HG03064 (cell line): ENCODE measurements around the gene RIMKLB.
"Not testable (repeated sequence)": the region's sequence is repeated elsewhere in the genome, so short reads cannot be mapped to it uniquely, and the experiment has no call there.

Experiments used
- ATAC-seq: cut with Tn5 transposase; IDR thresholded peaks from one replicate; pipeline ENCODE4 v1.9.1; 2021; ENCODE audit warnings: low read depth; ENCODE audit not compliant: unreplicated experiment

Gene RIMKLB

DNA sequence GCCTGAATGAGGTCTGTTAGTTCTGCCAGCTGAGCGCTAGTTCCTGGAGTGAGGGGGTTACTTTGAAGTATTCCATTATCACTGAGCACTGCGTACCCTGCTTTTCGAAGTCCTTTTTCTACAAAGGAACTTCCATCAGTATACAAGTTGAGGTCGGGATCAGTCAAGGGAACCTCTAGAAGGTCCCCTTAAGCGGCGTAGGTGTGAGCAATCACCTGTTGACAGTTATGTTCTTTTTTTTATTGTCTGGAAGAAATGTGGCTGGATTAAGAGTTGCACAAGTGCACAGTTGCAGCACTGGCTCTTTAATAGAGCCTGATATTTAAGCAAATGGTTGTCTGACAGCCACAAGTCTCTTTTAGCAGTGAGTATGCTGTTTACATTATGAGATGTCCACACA is 64.9 kb downstream of the RIMKLB start:
- ATAC-seq: not testable (repeated sequence)

DNA sequence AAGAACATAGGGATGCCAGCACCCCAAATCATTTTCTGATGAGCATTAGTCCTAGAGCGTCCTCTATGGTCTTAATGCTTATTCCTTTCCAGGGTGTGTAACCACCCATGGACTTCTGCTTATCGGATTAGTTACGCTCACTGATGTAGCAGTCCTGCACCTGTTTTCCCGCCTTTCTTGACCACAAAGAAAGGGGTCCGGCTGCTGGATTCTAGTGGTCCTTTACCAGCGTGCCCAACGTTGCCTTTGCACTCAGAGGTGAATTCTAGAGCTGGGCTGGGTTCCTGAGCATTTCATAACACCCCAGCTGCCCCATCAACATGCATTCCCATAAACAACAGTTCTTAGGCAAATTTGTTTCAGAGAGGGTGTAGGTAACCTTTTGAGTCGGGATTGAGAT is 68.3 kb downstream of the RIMKLB start:
- ATAC-seq: not testable (repeated sequence)

DNA sequence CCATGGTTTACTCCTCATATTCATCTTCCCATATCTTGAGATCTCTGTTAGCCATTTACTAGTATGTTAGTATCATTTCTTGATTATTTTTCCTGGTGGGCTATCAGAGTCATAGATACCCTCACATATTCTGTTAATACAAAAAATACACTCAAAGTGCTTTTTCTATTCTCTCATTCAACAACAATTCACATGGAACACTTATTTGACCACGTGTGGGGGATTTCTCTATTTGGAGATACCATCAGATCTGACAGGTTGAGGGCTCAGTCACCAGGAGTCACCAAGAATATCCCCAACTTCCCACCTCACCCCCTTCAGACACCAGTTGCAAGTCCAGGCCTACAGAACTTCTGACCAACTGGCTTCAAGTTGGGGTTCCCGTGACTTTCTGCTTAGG is 72.7 kb downstream of the RIMKLB start:
- no peak for ATAC-seq

DNA sequence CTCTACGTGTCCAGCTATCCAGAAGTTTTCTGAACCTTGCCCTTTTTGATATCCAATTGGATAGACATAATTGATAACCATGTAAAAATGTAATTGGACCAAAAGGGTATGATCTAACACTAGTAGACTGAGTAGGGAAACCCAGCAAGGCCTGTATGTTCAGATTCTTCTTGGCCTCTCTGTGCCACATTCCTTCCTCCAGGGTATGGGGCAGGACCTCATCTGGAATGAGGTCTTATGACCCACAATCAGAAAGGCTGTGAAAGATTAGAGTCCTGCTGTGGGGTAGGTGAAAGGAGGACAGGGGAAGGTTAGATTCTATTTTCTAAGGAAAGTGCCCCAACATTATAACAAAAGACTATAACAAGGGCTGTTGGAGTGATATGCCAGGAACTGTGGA is 73.3 kb downstream of the RIMKLB start:
- ATAC-seq: no peak

DNA sequence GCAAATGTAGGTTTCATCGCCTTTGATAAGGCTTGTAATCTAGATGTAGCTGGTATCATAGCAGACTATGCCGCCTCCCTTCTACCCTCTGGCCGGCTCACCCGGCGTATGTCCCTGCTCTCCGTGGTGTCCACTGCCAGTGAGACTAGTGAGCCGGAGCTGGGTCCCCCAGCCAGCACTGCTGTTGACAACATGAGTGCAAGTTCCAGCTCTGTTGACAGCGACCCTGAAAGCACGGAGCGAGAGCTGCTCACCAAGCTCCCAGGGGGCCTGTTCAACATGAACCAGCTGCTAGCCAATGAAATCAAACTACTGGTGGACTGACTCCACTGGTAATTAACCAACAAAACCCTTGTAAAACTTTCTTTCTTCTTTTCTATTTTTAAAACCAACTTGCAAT is 75.7 kb downstream of the RIMKLB start:
- no peak for ATAC-seq

DNA sequence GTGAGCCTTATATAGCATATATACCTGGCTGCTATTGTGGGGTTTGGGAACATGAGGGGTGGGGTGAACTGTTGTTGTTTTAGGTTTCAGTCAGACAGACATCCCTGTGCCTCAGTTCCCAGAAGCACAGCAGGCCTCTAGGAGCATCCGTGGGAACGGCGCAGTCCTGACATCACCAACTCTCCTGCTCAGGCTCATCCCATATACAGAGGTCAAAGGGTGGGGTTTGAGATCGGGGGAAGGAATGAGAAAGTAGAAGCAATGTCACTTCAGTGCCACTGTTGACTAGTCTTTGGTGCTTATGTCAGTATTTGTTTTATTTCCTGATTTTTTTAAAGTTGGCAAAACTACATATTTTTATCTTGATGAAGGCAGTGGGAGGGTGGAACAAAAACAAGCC is 81.5 kb downstream of the RIMKLB start:
- ATAC-seq: no peak

DNA sequence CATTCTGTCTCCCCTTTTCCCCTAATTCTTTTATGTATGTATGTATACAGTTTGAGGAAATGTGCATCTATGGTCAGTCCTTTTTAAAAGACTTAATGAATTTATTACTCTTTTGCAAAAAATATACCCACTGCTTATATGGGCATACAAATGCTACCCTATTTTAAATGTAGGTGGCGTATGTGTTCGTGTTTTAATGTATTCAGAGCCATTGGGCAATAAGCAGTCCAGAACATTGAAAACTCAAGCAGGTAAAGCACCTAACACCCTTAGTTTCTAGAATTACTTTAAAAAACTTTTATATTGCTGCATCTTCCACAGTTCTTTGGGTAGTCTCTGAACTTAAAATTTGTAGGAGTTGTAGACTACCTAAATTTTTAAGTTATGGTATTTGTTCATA is 82.1 kb downstream of the RIMKLB start:
- no peak for ATAC-seq

DNA sequence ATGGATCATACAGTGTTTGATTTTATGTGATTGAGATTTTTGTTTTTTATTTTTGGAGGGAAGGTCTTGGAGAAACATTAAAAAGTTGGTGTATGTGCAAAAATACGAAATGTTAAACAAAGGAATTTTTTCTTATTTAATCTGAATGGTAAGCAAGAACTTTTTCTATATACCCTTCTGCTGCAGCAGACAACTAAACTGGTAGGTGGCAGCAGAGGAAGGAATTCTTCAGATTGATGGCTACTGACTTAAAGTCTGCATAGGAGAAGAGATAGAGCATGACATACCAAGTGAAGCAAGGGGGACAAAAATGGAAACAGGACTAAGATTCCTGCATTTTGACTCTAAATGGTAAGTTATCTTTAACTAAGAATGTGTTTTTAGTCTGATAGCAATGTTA is 82.6 kb downstream of the RIMKLB start:
- ATAC-seq: no peak

DNA sequence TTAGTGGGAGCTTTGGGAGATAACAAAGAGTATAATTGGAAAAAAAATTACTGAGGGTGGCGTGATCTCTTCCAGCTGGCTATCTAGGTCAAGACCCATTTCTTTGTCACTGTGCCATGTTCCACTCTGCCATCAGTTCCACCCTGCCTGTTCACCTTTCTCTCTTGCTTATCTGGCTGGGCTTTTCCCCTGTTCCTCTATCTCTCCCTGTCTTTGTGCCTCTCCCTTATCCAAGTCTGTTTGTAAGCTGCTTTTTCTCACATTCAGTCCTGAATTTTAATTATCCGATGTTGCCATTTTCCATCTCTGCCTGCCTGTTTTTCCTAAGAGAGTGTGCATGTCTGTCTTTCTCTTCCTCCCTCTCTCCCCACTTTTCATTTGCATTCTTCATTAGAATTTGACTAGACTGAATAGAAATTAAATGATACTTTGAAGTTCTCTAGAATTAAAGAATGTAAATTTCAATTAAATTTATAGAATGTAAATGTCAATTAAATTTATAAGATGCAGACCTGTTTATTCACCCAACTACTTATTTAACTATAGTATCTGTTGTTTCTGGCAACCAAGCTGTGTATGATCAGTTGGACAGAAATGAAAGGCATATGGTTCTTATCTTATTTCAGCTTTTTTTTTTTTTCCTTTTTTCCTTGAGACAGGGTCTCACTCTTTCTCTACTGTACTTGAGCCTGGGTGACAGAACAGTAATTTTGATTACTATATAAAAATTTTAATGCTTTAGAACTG is 83.8 kb downstream of the RIMKLB start:
- no peak for ATAC-seq

DNA sequence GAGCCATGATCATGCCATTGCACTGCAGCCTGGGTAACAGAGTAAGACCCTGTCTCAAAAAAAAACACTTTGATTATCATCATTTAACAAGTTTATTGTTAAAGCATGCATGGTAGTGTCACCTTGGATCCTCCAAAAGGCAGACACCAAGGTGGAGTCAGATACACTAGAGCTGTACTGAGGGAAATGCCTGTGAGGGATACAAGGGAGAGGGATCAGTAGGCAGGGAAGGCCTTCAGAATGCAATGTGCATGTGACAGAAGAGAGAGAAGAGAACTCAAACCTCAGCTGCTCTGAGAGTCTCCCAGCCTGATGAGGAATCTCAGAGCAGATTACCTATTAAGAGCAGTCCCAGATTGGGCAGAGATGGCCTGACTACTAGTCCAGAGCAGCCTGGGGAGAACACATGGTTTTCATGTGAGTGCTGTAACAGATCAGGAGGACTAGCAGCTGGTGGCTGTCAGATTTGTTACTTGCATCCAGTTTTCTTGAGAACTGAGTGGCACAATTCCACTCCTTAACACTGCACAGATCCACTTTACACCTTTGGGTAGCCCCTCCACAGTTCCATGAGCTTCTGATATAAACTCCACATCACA is 86.6 kb downstream of the RIMKLB start:
- no peak for ATAC-seq

DNA sequence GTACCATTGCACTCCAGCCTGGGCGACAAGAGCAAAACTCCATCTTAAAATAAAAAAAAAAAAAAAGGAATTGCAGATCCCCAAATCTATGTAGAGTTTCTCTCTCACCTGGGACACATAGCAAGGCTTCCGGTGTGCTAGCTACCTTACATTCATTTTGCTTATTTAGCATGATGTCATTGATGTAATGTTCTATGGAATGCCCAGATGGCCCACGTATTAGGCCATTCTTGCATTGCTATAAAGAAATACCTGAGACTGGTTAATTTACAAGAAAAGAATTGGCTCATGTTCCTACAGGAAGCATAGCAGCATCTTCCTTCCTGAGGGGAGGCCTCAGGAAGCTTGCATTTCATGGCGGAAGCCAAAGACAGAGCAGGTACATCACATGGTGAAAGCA is 87.7 kb downstream of the RIMKLB start:
- ATAC-seq: no peak

DNA sequence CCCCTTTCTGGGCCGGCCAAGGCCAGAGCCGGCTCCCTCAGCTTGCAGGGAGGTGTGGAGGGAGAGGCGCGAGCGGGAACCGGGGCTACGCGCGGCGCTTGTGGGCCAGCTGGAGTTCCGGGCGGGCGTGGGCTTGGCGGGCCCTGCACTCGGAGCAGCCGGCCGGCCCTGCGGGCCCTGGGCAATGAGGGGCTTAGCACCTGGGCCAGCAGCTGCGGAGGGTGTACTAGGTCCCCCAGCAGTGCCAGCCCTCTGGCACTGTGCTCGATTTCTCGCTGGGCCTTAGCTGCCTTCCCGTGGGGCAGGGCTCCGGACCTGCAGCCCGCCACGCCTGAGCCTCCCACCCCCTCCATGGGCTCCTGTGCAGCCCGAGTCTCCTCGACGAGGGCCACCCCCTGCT is 89.4 kb downstream of the RIMKLB start:
- not testable (repeated sequence) for ATAC-seq

DNA sequence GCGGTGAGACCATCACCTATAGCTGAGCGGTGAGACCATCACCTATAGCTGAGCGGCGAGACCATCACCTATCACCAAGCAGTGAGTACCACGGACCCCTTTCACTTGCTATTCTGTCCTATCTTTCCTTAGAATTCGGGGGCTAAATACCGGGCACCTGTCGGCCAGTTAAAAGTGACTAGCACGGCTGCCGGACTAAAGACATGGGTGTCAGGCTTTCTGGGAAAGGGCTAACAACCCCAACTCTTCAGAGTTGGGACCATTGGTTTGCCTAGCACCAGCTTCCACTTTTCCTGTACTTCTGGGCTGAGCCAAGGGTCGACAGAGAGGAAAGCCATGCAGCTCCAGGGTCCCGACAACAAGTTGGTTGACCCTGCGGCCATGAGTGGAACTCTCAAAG is 90.9 kb downstream of the RIMKLB start:
- not testable (repeated sequence) for ATAC-seq

DNA sequence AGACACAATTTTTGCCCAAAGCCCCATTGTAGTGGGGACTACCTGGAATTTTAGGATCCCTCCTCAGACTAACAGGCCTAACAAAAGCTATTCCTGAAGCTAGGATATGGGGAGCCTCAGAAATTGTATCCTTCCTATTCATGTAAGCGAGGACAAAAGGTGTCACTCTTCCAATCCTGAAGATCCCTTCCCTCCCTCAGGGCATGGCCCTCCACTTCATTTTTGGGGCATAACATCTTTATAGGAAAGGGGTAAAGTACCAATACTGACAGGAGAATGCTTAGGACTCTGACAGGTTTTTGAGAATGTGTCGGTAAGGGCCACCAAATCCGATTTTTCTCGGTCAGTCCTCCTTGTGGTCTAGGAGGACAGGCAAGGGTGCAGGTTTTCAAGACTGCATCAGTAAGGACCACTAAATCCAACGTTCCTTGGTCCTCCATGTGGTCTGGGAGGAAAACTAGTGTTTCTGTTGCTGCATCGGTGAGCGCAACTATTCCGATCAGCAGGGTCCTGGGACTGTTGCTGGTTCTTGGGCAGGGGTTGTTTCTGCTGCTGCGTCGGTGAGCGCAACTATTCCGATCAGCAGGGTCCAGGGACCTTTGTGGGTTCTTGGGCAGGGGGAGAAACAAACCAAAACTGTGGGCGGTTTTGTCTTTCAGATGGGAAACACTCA is 91.7 kb downstream of the RIMKLB start:
- not testable (repeated sequence) for ATAC-seq

DNA sequence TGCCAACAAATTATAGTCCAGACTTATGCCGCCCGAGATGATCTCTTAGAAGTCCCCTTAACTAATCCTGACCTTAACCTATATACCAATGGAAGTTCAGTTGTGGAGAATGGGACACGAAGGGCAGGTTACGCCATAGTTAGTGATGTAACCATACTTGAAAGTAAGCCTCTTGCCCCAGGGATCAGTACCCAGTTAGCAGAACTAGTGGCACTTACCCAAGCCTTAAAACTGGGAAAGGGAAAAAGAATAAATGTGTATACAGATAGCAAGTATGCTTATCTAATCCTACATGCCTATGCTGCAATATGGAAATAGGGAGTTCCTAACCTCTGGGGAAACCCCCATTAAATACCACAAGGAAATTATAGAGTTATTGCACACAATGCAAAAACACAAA is 95.4 kb downstream of the RIMKLB start:
- ATAC-seq: not testable (repeated sequence)

DNA sequence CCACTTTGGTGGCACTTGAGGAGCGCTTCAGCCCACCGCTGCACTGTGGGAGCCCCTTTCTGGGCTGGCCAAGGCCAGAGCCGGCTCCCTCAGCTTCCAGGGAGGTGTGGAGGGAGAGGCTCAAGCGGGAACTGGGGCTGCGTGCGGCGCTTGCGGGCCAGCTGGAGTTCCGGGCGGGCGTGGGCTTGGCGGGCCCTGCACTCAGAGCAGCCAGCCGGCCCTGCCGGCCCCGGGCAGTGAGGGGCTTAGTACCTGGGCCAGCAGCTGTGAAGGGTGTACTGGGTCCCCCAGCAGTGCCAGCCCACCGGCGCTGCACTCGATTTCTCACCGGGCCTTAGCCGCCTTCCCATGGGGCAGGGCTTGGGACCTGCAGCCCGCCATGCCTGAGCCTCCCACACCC is 96.8 kb downstream of the RIMKLB start:
- ATAC-seq: not testable (repeated sequence)

DNA sequence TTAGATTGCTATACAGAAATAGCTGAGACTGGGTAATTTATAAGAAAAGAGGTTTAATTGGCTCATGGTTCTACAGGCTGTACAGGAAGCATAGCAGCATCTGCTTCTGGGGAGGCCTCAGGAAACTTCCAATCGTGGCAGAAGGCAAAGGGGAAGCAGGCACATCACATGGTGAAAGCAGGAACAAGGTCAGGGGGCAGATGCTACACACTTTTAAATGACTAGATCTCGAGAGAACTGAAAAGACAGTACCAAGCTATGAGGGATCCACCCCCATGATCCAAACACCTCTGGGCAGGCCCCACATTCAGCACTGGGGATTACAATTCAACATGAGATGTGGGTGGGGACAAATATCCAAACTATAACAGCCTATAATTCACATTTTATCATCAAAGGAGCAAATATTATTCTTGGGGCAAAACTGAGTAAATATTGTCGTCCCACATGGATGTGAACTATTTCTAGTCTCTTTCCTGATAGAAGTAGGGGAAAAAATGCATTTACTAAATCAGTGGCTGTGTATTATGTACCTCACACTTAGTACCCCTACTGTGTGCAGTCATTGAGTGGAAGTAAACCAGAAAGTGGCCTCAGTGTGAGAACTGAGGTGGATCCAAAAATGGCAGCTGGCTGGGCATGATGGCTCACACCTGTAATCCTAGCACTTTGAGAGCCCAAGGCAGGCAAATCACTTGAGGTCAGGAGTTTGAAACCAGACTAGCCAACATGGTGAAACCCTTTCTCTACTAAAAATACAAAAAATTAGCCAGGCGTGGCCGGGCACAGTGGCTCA is 99.2 kb downstream of the RIMKLB start:
- no peak for ATAC-seq

DNA sequence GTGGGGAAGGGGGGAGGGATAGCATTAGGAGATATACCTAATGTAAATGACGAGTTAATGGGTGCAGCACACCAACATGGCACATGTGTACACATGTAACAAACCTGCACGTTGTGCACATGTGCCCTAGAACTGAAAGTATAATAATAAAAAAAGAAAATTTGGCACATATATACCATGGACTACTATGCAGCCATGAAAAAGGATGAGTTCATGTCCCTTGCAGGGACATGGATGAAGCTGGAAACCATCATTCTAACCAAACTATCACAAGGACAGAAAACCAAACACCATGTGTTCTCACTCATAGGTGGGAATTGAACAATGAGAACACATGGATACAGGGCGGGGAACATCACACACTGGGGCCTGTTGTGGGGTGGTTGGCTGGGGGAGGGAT is 103.4 kb downstream of the RIMKLB start:
- ATAC-seq: not testable (repeated sequence)

DNA sequence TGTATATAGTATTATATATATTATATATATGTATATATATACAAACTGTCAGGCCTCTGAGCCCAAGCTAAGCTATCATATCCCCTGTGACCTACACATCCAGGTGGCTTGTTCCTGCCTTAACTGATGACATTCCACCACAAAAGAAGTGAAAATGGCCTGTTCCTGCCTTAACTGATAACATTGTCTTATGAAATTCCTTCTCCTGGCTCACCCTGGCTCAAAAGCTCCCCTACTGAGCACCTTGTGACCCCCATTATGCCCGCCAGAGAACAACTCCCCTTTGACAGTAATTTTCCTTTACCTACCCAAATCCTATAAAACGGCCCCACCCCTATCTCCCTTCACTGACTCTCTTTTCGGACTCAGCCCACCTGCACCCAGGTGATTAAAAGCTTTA is 107.0 kb downstream of the RIMKLB start:
- ATAC-seq: not testable (repeated sequence)

DNA sequence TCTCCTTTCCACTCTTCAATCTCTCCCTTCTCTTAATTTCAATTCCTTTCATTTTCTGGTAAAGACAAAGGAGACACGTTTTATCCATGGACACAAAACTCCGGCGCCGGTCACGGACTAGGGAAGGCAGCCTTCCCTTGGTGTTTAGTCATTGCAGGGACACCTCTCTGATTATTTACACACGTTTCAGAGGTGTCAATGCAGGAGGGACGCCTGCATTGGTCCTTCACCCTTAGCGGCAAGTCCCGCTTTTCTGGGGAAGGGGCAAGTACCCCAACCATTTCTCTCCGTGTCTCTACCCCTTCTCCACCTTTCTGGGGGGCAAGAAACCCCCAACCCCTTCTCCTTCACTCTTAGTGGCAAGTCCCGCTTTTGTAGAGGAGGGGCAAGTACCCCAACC is 107.7 kb downstream of the RIMKLB start:
- ATAC-seq: not testable (repeated sequence)

DNA sequence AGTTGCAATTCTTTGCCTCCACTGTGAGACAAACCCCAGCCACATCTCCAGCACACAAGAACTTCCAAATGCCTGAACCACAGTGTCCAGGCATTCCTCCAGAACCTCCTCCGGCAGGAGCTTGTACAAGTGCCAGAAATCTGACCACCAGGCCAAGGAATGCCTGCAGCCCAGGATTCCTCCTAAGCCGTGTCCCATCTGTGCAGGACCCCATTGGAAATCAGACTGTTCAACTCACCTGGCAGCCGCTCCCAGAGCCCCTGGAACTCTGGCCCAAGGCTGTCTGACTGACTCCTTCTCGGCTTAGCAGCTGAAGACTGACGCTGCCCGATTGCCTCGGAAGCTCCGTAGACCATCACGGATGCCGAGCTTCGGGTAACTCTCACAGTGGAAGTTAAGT is 109.3 kb downstream of the RIMKLB start:
- ATAC-seq: not testable (repeated sequence)
